GM03348 (cell line): ENCODE data around the gene ZFP3.
"Not testable (repeated sequence)": the region's sequence is repeated elsewhere in the genome, so short reads cannot be mapped to it uniquely, and the experiment has no call there.

Experiments used
- DNase-seq: peaks from one replicate; pipeline ENCODE4 v3.0.0; 2012; ENCODE audit warnings: low spot score

Gene ZFP3

DNA sequence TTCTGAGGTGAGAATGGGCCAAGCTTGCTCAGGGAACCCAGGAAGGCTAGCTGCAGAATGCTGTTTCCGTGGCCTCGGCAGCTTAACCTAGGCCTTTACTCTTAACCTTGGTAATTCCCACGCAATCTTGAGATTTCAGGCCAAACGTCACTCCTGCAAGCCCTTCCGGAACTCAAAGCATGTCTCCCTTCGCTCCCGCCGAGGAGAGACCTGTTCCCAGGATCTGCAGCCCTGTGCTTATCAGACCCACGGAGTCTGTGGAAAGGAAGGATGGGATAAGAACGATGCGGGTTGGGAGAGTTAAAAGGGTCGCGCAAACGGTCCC is 524 bp upstream of the ZFP3 start:
- DNase-seq: no peak

DNA sequence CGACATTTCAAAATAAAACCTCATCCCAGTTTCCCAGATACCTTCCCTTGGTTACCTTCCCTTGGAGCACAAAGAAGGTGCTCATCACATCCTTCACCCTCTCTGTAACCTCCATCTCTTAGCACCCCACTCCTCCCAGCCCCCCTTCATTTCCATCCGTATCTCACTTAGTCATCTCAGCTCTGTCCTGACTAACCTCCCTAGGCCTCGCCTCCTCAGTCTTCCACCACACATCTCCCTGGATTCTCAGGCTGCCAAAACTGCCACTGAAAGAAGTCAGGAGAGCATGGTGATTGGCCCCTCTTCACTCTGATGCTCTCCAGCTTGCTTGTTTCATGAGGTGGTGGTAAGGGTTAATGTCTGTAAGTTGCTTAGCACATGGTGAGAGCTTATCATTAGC is 2.3 kb downstream of the ZFP3 start:
- no peak for DNase-seq

DNA sequence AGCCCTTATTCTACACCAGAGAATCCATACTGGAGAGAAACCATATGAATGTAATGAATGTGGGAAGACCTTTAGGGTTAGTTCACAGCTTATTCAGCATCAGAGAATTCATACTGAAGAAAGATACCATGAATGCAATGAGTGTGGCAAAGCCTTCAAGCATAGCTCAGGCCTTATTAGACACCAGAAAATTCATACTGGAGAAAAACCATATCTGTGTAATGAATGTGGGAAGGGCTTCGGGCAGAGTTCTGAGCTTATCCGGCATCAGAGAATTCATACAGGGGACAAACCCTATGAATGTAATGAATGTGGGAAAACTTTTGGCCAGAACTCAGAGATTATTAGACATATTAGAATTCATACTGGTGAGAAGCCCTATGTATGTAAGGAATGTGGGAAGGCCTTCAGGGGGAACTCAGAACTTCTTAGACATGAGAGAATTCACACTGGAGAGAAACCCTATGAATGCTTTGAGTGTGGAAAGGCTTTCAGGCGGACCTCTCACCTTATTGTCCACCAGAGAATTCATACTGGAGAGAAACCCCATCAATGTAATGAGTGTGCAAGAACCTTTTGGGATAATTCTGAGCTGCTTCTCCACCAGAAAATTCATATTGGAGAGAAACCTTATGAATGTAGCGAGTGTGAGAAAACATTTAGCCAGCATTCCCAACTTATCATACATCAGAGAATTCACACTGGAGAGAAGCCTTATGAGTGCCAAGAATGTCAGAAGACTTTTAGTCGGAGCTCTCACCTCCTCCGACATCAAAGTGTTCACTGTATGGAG is 14.1 kb downstream of the ZFP3 start:
- no peak for DNase-seq

DNA sequence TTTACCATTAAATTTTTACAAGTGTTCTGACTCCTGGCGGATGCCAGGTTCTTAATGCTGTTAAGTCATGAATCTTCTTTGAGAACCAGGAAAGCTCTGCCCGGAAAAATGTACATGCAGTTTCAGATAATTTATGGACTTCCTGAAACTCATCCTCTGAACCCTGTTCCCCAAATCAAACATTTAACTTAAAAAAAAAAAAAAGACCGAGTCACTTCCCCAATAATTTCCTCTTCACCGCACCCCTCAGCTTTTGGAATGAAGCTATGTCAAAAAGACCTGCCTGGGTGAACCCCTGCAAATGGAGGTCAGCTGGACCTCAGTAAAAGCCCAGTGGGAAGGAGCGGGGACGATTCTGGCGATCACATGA is 18.4 kb downstream of the ZFP3 start:
- DNase-seq: no peak

DNA sequence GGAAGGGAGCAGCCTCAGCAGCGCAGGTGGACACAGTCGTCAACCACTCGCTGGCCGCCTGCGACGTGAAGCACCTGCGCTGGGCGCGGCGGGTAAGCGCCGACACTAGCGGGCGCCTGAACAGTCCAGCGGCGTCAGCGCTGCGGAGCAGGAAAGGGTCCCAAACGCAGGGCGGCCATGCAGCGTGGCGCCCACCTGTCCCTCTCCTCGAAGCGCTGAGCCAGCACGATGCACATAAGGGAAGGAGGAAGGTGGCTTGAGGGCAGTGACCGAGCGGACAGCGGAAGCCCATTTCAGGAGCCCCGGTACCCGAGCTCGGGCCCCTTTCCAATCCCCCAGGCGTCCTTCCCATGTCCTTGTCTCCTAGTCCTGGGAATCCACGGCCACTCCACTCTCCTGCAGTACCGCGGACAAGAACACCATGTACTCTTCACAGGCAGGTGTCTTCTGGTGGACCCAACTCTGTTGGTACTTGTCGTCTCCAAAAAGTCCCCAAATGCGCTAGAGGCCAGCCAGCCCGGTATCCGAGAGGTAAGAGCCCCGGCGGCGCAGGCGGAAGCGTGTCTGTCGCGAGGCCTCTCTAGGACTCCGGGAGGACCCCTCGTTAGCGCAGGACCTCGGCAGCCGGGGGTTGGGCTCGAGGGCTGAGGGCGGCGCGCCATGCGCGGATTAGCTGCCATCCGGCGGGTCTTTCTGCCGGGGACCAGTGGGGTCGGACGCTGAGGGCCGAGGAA is 19.0 kb downstream of the ZFP3 start:
- no peak for DNase-seq

DNA sequence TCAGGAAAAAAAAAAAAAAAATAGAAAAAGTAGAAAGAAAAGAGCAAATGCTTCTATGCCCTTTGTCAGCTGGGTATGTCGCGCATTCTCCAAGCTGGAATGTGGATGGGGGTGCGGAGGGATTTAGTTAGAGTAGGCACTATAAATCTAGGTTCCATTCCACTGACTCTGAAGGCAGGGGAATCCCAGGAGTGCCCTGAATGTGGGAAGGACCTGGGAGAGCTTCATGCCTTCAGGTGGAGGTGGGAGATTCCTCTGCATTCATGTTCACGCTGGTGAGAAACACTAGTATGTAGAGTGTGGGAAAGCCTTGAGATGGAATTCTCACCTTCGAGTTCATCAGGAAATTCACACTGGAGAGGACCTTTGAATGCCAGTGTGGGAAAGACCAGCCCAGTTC is 21.0 kb downstream of the ZFP3 start:
- no peak for DNase-seq

DNA sequence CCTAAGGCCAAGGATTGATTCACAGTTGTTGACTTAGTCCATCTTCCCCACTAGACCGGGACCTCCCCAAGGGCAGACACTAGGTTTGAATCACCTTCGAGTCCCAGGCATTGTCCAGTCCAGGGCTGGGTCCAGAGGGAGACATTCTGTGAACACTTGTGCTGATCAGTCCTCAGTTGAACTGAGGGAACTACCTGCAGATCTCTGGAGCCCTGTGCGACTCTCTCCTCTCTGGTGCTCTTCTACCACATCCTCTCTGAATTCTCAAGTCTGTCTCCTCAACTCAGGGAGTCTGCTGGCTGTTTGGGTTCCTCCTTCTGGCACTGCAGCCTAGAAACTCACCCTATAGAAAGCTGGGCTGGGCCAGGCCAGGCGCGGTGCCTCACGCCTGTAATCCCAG is 22.6 kb downstream of the ZFP3 start:
- no peak for DNase-seq

DNA sequence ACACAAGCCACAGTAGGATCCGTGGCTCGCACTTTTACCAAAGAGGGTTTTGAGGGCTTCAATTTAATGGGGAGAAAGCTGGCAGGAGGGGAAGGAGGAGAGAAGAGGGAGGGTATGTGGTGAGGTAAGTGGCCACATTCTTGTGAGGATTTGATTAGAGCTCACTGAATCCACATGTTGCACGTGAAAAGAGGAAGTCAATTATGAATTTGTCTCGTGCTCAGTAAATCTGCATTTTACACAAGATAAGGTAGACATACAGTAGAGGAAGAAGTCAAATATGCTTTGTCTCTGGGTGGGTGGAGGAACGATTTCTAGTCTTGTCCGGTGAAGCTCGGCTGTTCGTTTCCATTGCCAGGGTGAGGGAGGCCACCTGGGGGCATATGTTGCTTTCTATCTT is 32.5 kb downstream of the ZFP3 start:
- DNase-seq: no peak

DNA sequence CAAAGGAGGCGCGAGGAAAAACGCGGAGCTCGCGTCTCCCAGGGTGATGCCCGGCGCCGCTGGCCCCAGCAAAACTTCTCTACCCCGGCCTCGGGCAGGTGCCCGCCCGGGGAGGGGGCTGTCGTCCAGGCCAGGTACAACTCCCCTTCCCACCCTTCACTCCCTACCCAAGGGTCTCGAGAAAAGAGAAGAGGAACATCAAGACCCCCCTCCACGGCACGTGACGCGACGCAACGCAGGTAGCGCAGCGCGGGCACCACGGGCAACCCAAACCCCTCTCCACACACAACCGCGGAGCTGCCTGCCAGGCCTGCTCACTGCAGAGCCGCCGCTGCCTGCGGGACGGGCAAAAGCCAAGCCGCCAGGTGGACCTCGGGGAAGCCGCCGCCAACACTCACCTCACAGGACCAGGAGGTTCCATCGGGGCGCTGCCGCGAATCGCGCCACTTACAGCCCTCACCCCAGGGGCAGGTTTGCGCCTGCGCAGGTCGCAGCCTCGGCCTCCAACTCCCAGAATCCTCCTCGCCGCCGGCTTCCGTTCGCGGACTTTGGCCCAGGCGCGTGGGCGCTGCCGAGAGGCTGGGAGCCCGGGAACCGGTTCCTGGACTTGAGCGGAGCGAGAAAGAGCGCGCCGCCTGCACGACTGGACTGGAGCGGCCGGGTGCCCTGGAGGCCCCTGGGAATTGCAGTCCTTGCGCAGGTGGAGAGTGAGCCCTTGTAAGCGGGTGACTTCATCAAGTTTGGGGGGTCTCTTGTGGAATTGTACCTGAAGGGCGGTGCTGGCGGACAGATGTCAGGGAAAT is 33.3 kb downstream of the ZFP3 start, which contains the start of gene ZNF232:
ZNF232 (minus strand) TSS at position 477 of the 803 bp plus-strand sequence; CDS start at position 421, 56 bp downstream.
- DNase-seq: peak; percentile 99

DNA sequence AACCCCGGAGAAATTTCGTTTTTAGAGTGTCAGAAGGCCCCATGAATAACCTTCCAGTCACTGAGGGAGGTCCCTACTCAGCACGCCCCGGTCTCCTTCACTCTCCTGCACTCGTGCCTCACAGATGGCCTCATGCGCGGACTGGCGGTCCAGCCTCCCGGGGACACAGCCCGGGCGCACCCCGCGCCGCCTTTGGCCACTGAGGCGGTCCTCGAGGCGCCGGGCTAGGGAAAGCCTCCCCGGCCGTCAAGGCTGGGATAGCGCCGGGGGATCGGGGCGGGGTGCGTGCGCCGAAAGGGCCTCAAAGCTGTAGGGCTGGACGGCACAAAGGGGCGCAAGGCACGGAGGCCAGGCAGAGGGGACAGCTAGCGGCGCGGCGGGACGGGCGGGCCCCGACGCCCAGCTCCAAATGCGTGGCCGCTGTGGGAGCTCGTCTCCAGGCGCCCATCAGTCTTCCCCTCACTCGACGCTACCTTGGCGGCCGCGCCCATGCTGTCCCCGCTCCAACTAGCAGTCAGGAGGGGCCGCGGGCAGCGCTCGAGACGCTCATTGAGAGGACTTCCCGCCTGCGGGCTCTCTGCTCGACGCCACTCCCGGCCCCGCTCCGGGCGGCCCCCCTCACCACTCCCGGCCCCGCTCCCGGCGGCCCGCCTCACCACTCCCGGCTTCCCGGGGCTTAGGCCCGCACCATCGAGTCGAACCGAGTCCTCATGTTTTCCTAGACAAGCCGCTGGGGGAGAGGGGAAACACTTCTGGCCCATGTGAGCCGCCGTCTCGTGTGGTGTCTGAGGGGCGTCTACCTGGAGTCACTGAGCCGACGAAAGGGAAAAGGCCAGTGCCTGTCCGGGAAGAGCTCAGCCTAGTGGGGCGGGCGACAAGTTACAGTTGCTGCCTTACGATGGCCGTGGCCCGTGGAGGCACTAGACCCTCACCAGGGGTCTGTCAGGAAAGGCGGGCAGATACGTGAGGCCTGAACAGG is 37.7 kb downstream of the ZFP3 start, which contains the start of gene USP6:
USP6 (plus strand) TSS at position 360 of the 979 bp plus-strand sequence. CDS start 14,336 bp downstream, outside the sequence.
- DNase-seq: peak; percentile 31

DNA sequence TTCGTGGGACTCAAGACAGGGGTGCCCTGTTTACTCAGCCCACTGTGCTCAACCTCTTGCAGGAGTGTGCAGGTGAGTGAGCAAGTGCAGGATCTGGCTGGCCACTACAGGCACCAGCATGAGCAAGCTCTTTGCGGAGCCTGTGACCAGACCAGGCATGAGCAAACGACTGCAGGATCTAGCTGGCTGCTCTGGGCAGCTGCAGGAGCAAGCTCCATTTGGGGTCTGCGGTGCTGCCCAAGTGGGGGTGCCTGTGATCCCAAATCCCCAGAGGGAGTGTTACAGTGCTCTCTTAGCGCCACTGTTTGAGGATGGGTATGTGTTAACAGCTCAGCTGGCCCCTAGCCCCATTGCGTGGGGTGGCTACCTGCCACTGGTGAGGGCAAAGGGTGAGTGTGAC is 40.0 kb downstream of the ZFP3 start:
- no peak for DNase-seq

DNA sequence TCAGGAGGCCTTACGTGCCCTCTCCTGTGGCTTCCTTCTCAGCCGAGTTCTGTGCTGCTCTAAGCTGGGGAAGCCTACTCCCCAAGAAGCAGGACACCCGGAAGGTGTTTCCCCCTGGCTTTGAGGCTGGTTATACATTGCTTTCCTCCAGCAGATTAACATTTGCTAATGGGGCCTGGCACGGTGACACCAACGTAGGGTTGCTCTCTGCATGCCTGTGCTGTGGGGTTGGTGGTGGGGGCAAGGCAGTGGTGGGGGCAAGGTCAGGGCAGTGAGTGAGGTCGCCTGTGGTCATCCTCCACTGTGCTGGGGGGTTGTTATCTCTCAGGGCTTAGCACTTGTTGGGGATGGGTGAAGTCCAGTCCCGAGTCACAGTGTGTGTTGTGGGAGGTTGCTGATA is 41.8 kb downstream of the ZFP3 start:
- no peak for DNase-seq

DNA sequence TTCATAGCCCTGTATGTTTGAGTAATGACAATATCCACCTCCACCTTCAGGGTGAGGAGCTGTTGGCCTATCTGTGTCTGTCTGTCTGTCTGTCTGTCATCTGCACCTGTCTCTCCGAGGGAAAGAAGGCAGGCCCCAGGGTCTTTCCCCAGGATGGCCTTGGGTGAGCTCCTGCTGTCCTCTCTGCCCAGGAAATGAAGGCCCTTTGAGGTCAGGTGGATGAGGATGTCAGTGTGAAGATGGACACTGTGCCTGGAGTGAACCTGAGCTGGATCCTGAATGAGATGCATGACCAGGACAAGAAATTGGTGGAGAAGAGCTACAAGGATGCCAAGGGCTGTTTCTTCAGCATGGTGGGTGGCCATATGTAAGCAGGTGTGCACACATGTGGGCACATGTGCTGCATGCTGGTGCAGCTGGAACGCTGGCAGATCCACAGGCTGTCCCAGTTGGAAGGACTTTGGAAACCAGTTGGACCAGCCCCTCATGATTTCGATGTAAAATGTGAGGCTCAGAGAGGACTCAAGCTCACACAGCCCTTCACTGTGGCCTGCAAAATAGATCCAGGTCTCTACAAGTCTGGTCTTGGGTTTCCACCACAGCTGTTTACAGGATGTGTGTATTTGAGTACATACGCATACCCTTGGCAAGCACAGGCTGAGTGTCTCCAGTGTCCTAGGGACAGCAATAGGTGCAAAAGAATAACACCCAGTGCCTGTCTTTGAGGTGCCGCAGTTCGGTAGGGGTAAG is 42.3 kb downstream of the ZFP3 start:
- DNase-seq: not testable (repeated sequence)

DNA sequence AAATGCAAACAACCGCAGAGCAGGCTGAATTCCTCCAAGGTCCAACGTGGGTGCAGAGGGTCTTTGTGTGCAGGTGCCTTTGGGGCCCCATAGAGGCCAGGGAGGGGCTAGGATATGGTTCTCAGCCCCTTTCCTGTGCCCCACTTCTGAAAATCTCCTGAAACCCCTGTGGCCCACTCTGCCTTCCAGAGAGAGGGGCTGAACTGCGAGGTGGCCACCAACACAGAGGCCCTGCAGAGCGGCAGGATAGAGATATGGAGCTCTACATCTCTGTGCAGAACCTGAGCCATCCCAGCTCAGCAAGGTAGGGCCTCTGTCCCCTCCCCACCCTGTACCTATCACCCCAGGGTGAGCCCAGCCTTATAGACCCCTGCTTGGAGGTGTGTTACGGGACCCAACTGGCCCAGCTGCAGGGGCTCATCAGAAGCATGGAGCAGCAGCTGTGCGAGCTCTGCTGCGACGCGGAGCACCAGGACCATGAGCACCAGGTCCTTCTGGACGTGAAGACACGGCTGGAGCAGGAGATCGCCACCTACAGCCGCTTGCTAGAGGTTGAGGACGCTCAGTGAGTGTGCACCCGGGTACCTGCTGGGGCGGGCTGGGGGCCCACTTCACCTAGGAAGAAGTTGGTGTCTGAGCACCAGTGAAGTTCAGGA is 43.0 kb downstream of the ZFP3 start:
- DNase-seq: no peak

DNA sequence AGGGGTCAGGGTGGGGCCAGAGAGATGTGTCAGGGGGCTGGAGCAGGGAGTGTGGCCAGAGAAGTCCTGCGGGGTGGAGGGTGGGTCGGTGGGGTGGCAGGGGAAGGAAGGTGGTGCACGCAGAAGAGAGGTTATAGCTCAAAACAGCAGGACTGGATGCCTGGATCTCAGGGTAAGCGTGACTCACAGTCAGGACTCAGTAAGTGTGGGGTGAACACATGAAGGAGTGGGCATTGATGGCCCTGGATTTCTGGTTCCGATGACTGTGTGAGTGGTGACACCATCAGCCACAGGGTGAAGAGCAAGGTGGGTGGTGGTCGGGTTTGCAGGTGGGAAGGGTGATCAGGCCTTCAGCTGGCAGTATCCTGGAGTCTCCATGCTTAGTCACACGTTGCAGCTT is 43.8 kb downstream of the ZFP3 start:
- not testable (repeated sequence) for DNase-seq

DNA sequence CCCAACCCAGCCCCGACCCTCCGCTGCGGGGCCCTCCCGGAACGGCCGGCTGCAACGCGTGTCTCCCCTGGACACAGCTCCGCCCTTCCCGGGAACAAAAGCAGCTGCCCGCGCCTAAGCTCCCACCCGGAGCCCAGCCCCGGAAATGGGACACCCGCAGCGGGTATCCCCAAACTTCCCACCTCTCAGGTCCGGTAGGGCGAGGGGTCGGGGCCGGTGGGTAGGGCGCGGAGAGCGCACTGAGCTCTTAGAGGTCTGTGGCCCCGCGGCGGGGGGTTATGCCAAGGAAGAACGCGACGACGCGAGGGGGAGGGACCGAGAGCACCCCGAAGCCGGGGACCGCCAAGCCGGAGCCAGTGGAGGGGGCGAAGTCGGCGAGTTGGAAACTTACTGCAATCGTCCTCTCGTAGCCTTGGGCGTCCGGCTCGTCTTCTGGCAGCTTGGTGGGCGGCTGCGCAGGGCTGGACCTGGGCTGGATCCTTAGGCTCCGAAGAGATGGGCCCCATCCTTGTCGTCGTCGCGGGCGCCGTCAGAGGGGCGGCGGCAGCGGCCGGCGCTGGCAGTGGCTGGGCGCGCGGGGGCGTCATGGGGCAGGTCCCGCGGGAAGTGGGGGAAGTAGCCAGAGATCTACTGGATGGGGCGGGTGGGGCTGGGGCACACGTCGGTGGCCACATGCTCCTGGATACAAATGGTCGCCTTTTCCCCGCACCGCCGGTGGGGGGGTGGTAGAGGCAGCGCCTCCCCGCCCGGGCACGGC is 44.5 kb downstream of the ZFP3 start:
- DNase-seq: peak; percentile 43

DNA sequence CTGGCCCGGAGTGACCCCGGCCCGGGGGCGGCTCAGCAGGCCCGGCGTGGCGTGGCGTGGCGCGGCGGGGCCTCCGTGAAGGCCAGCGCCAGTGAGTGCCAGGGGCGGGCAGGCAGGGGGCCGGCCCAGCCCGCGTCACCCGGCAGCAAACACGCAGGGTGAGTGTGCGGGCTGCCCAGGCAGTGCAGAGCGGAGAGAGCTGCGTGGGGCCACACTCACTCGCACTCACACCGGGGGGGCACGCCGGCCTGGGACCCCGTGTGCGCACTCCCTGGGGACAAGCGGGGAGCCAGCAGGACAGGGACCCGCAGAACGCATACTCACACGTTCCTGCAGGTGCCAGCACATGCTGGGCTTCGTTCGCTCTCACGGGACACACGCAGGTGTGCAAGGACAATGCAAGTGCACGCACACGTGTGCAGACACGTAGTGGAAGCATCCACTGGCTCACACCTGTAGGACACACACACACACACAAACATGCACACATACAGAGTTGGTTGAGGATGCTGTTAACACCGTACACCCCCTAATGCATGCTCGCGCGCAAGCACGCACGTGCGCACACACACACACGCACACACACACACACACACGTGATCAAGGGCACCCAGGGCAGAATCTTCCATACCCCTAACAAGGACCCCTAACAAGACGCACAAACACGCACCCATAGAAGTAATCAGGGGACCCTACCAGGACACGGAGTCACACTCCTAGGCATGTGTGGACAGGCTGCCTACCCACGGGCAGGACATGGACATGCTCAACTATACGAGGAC is 45.3 kb downstream of the ZFP3 start:
- no peak for DNase-seq

DNA sequence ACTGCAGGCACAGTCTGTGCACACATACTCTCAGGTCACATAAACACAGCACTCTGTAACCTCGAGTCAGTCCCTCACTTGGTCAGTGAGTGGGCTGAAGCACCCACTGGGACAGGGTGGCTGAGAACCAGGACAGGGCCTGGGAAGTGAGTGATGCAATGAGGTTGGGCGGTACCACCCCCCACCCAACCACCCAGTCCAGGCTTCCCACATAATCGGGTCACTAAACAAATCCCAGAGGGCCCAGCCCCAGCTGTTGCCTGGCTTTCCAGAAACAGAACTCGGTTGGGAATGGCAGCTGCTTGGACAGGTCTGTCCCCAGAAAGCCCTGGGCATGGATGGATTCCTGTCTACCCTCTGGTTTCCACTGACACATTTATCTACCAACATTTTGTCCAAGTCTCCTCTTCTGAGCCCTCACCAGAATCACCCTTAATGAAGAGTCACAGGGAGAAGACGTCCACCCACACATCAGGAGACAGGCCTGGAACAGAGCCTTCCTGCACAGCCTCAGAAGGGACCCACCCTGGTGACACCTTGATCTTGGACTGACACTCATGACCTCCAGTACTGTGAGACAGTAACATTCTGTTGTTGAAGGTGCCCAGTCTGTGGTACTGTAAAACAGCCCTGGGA is 46.0 kb downstream of the ZFP3 start:
- not testable (repeated sequence) for DNase-seq
